PC-9 (cell line): ENCODE data around the gene EIF2B1. TPM values are rescaled to one million over a fixed set of nuclear protein-coding genes. Genes with fewer than 3 reads are reported as not detected.

Experiments
- BruUV-seq: library from RNA; stranded (reverse); fragments of 400-500 nt; replicated peaks from 2 replicates; lab custom pipeline; 2021; lab: Mats Ljungman, UMichigan
- CTCF ChIA-PET: fragments of 300-600 bp; sonication (Branson Sonifier 250); formaldehyde crosslinking; loops from one replicate; lab custom pipeline; 2022; ENCODE audit warnings: antibody characterized with exemption; lab: Charles Lee
- POLR2A ChIA-PET: fragments of 300-600 bp; sonication (Branson Sonifier 250); formaldehyde crosslinking; loops from one replicate; lab custom pipeline; 2022; ENCODE audit warnings: antibody characterized with exemption; ENCODE audit not compliant: unreplicated experiment; lab: Charles Lee
- DNase-seq, 2 experiments: peaks; one replicate each; pipeline versions ENCODE4 v3.0.0 to v3.0.0-alpha.2; 2015 to 2022; ENCODE audit warnings: mixed read lengths in 1 of 2
- H2AFZ ChIP-seq: fragments of 200-600 bp; sonication (generic); 2 replicates; pipeline ENCODE4 v1.8.1; 2017; ENCODE audit warnings: antibody characterized with exemption
- H3F3A ChIP-seq: fragments of 200-600 bp; sonication (generic); 2 replicates; pipeline ENCODE4 v1.8.1; 2017; ENCODE audit warnings: antibody characterized with exemption, mild to moderate bottlenecking, low read depth; ENCODE audit not compliant: insufficient read depth
- H3K27ac ChIP-seq: fragments of 200-600 bp; sonication (generic); 2 replicates; pipeline ENCODE4 v1.6.1; 2016; ENCODE audit warnings: mixed run types
- H3K27me3 ChIP-seq: fragments of 200-600 bp; sonication (generic); 2 replicates; pipeline ENCODE4 v1.6.1; 2016; ENCODE audit warnings: low read depth, mixed run types; ENCODE audit not compliant: insufficient read depth
- H3K36me3 ChIP-seq: fragments of 200-600 bp; sonication (generic); 2 replicates; pipeline ENCODE4 v1.6.1; 2016; ENCODE audit warnings: low read depth, mixed run types
- H3K4me1 ChIP-seq: fragments of 200-600 bp; sonication (generic); replicated peaks from 2 replicates; pipeline ENCODE4 v1.6.1; 2016; ENCODE audit warnings: mixed run types; ENCODE audit not compliant: insufficient read depth
- H3K4me2 ChIP-seq: fragments of 200-600 bp; sonication (generic); 2 replicates; pipeline ENCODE4 v1.6.1; 2017; ENCODE audit warnings: mixed run types
- H3K4me3 ChIP-seq: fragments of 200-600 bp; sonication (generic); 2 replicates; pipeline ENCODE4 v1.6.1; 2016; ENCODE audit warnings: mixed run types
- H3K79me2 ChIP-seq: fragments of 200-600 bp; sonication (generic); 2 replicates; pipeline ENCODE4 v1.6.1; 2017; ENCODE audit warnings: low read depth, mixed run types
- H3K9me2 ChIP-seq: fragments of 200-600 bp; sonication (generic); 2 replicates; pipeline ENCODE4 v1.8.1; 2017; ENCODE audit warnings: mild to moderate bottlenecking; ENCODE audit not compliant: insufficient read depth
- H3K9me3 ChIP-seq: fragments of 200-600 bp; sonication (generic); 2 replicates; pipeline ENCODE4 v1.8.1; 2016; ENCODE audit warnings: low read depth; ENCODE audit not compliant: insufficient read depth
- H4K20me1 ChIP-seq: fragments of 200-600 bp; sonication (generic); 2 replicates; pipeline ENCODE4 v1.8.1; 2017; ENCODE audit not compliant: insufficient read depth
- CTCF ChIP-seq: fragments of 200-600 bp; sonication (generic); conservative IDR thresholded peaks from 2 replicates; pipeline ENCODE4 v1.6.1; 2017; ENCODE audit warnings: mixed run types, antibody characterized with exemption, mild to moderate bottlenecking, moderate library complexity
- EZH2 ChIP-seq: fragments of 200-600 bp; sonication (generic); IDR thresholded peaks from 2 replicates; pipeline ENCODE4 v1.8.0; 2017; ENCODE audit warnings: antibody characterized with exemption, low read depth
- intact Hi-C: fragments of 100-400 bp; cut with micrococcal nuclease; formaldehyde crosslinking; loops from one replicate; pipeline ENCODE4 v1.10.0; 2022; ENCODE audit not compliant: unreplicated experiment
- total RNA-seq: library from RNA; stranded (reverse); gene quantifications from 2 replicates; pipeline ENCODE4 v1.2.3, GENCODE V29; 2021

The EIF2B1 gene
- total RNA-seq, 1 experiment from 2014 or later, result 47.3 TPM

- BruUV-seq, result TSS peak; percentile 23
- TF ChIP-seq CTCF (no peak), EZH2 (no peak)
- no peaks in the 10 kb centered on the region for H3K9me3 ChIP-seq
- peak; percentile 83 to 91 for DNase-seq
- intact Hi-C loops, result no loop called here
- peak within 1 kb of the TSS; percentile 84 for H3K4me3 ChIP-seq
- peaks cover 5% of the 10 kb centered on the region; the same call in 1 of the 2 replicates for H3K36me3 ChIP-seq
- no peaks in the 10 kb centered on the region for H3K27me3 ChIP-seq
- H3K4me2 ChIP-seq, result peak within 1 kb of the TSS; percentile 98
- peak within 1 kb of the TSS; percentile 100 for H2AFZ ChIP-seq
- no peaks in the 10 kb centered on the region for H3K9me2 ChIP-seq
- H4K20me1 ChIP-seq, result no peaks in the 10 kb centered on the region
- ChIA-PET CTCF (no interaction called here), POLR2A (interaction anchor here (0.6 kb wide), 3 partner anchors 40 to 314 kb away, joined by 3 to 5 read pairs (median 4); partner anchors contain the start of gene KMT5A)
- H3F3A ChIP-seq, result peaks cover 2% of the 10 kb centered on the region; the same call in 1 of the 2 replicates
- H3K4me1 ChIP-seq, result peaks cover 6% of the 10 kb centered on the region; the same call in 1 of the 2 replicates
- no peaks in the 10 kb centered on the region for H3K79me2 ChIP-seq
- no peak within 1 kb of the TSS for H3K27ac ChIP-seq
Measured at GRCh38 chr12:123670882-123671728, 37.6 kb upstream of the EIF2B1 start, which contains the start of gene TCTN2. TCTN2 (plus strand) TSS chr12:123671113; CDS start chr12:123671241, 128 bp downstream.

DNA sequence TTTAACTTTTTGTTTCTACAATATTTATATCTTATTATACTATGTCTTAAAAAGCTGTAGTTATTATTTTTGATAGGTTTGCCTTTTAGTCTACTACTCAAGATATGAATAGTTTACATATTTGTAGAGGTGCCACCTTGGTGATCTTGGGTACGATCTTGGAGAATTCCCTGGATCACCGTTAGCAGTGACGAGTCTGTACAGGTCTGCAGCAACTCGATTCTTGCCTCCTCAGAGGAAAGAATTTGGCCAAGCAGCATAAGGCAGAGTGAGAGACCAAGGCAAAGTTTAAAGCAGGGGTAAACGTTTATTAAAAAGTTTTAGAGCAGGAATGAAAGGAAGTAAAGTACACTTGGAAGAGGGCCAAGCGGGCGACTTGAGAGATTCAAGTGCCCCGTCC lies 34.3 kb upstream of the EIF2B1 start:
- BruUV-seq, result no TSS peak
- Histone ChIP-seq H3K9me3 (no peaks in the 10 kb centered on the region), H3K4me1 (peaks cover 6% of the 10 kb centered on the region; the same call in 1 of the 2 replicates), H3K4me2 (no peak overlapping the region), H3K4me3 (no peak overlapping the region), H3K27ac (no peak overlapping the region), H3K27me3 (no peaks in the 10 kb centered on the region), H3K9me2 (no peaks in the 10 kb centered on the region), H3K79me2 (no peaks in the 10 kb centered on the region), H3F3A (0 out of 2 replicates have a peak, but pooled peaks cover 5% of the 10 kb centered on the region), H2AFZ (no peak overlapping the region), H4K20me1 (no peaks in the 10 kb centered on the region), H3K36me3 (no peaks in the 10 kb centered on the region)
- CTCF ChIA-PET, result no interaction called here
- DNase-seq, result no peak
- TF ChIP-seq EZH2 (no peak), CTCF (no peak)
- intact Hi-C loops, result no loop called here
- POLR2A ChIA-PET, result no interaction called here

DNA sequence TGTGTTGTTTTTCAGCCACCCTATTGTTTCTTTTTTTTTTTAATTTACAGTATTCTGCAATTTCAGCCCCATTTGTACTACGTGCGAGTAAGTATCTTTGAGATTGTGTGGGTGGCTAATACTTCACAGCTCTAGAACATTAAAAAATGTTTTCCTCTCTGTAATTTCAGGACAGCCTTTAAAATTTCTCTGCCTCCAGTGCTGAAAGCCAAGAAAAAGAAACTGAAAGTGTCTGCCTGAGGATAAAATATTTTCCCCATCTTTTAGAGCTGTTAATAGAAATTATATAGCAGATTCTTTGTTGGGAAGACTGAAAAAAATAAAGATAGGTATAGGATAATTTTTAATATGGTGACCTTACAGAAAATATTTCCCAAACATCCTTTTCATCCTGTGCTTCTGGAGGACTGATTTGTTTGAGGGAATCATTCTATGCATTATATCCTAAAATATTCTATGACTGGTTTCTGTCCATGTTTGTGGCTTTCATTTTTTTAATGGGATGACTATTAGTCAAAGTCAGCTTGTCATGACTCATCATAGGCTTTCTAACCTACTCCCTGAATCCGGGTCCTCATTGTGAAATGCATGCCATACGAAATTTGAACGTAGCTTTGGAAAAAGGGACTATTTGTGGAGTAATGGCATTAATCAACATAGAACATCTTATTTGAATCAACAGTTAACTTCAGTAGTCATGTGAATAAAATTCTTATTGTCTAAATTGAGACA lies 26.7 kb upstream of the EIF2B1 start:
- Histone ChIP-seq H3F3A (peaks cover 23% of the 10 kb centered on the region), H3K9me3 (no peaks in the 10 kb centered on the region), H3K79me2 (no peaks in the 10 kb centered on the region), H2AFZ (no peak overlapping the region), H3K4me1 (peaks cover 23% of the 10 kb centered on the region), H3K9me2 (no peaks in the 10 kb centered on the region), H4K20me1 (no peaks in the 10 kb centered on the region), H3K4me3 (no peak overlapping the region), H3K27ac (peak overlapping the region; percentile 79), H3K36me3 (peaks cover 8% of the 10 kb centered on the region; the same call in 1 of the 2 replicates), H3K27me3 (no peaks in the 10 kb centered on the region), H3K4me2 (peak overlapping the region; percentile 30)
- TF ChIP-seq CTCF (no peak), EZH2 (no peak)
- intact Hi-C loops, result no loop called here
- BruUV-seq, result no TSS peak
- CTCF ChIA-PET, result no interaction called here
- POLR2A ChIA-PET, result interaction anchor here (0.6 kb wide), 2 partner anchors 295 to 1134 kb away, joined by 3 to 5 read pairs; partner anchors contain the start of gene RSRC2
- peak in 1 of 2 experiments; percentile 74 for DNase-seq
